Loucy (cell line): ENCODE measurements around the gene TGM4.

Experiments
- H2AFZ ChIP-seq: fragments of 200-600 bp; sonication (generic); 2 replicates; pipeline ENCODE4 v1.6.0; 2016; ENCODE audit warnings: antibody characterized with exemption, mild to moderate bottlenecking, low read length, moderate library complexity
- H3F3A ChIP-seq: fragments of 200-600 bp; 2 replicates; pipeline ENCODE4 v1.6.0; 2016; ENCODE audit warnings: antibody characterized with exemption, low read depth, mild to moderate bottlenecking
- H3K27me3 ChIP-seq: fragments of 200-600 bp; sonication (generic); 2 replicates; pipeline ENCODE4 v1.6.1; 2014; ENCODE audit warnings: low read length, mild to moderate bottlenecking; ENCODE audit not compliant: insufficient read depth, poor library complexity, severe bottlenecking
- H3K36me3 ChIP-seq: fragments of 200-600 bp; sonication (generic); 2 replicates; pipeline ENCODE4 v1.6.1; 2016; ENCODE audit warnings: low read length; ENCODE audit not compliant: insufficient read depth
- H3K4me1 ChIP-seq: fragments of 200-600 bp; sonication (generic); 2 replicates; pipeline ENCODE4 v1.5.1; 2014; ENCODE audit warnings: low read length, mild to moderate bottlenecking; ENCODE audit not compliant: insufficient read depth, poor library complexity, severe bottlenecking
- H3K4me2 ChIP-seq: fragments of 200-600 bp; sonication (generic); 2 replicates; pipeline ENCODE4 v1.6.0; 2014; ENCODE audit warnings: antibody characterized with exemption, low read length, low read depth, mild to moderate bottlenecking; ENCODE audit not compliant: poor library complexity, severe bottlenecking
- H3K4me3 ChIP-seq: fragments of 200-600 bp; sonication (generic); 2 replicates; pipeline ENCODE4 v1.5.1; 2014; ENCODE audit warnings: low read length, mild to moderate bottlenecking, mixed read lengths; ENCODE audit not compliant: poor library complexity, severe bottlenecking
- H3K79me2 ChIP-seq: fragments of 200-600 bp; sonication (generic); 2 replicates; pipeline ENCODE4 v1.6.1; 2014; ENCODE audit warnings: low read length; ENCODE audit not compliant: insufficient read depth
- H3K9ac ChIP-seq: fragments of 200-600 bp; sonication (generic); 2 replicates; pipeline ENCODE4 v1.6.0; 2014; ENCODE audit warnings: mild to moderate bottlenecking, low read depth, low read length, moderate library complexity; ENCODE audit not compliant: poor library complexity, severe bottlenecking
- H3K9me2 ChIP-seq: fragments of 200-600 bp; sonication (generic); replicated peaks from 2 replicates; pipeline ENCODE4 v1.6.1; 2016; ENCODE audit warnings: low read depth, low read length, mixed read lengths
- H3K9me3 ChIP-seq: fragments of 200-600 bp; sonication (generic); 2 replicates; pipeline ENCODE4 v1.6.1; 2014; ENCODE audit warnings: mild to moderate bottlenecking, antibody characterized with exemption, low read length, low read depth; ENCODE audit not compliant: insufficient read depth
- H4K20me1 ChIP-seq: fragments of 200-600 bp; sonication (generic); 2 replicates; pipeline ENCODE4 v1.6.0; 2014; ENCODE audit warnings: antibody characterized with exemption, low read length, mild to moderate bottlenecking; ENCODE audit not compliant: insufficient read depth, poor library complexity, severe bottlenecking
- EZH2phosphoT487 ChIP-seq: fragments of 200-600 bp; IDR thresholded peaks from 2 replicates; pipeline ENCODE4 v1.6.1; 2018; ENCODE audit warnings: antibody characterized with exemption, mild to moderate bottlenecking, moderate library complexity, borderline replicate concordance
- TF ChIP-seq, protein P1 (sequence below): fragments of 200-600 bp; sonication (generic); conservative IDR thresholded peaks from 2 replicates; pipeline ENCODE4 v1.5.1; 2014; ENCODE audit warnings: mild to moderate bottlenecking, antibody characterized with exemption, low read length

The TGM4 gene

DNA sequence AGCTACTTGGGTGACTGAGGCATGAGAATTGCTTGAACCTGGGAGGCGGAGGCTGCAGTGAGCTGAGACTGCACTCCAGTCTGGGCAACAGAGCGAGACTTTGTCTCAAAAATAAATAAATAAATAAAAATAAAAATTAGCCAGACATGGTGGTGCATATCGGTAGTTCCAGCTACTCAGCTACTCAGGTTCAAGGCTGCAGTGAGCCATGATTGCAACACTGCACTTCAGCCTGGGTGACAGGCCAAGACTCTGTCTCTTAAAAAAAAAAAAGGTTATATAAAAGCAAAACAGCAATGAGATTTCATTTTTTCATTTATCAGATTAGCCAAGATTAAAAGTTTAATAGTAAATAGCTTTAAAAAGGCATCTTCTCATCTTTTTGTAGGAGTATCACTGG is 2.9 kb downstream of the TGM4 start:
- no peak overlapping the region for H3K9ac ChIP-seq
- H3K4me2 ChIP-seq = no peak overlapping the region
- H3K36me3 ChIP-seq = no peaks in the 10 kb centered on the region
- H3K4me1 ChIP-seq = no peaks in the 10 kb centered on the region
- H3K27me3 ChIP-seq = no peaks in the 10 kb centered on the region
- no peaks in the 10 kb centered on the region for H3F3A ChIP-seq
- no peaks in the 10 kb centered on the region for H3K9me3 ChIP-seq
- no peak overlapping the region for H3K4me3 ChIP-seq
- no peaks in the 10 kb centered on the region for H3K79me2 ChIP-seq
- H4K20me1 ChIP-seq = no peaks in the 10 kb centered on the region
- no peak overlapping the region for H2AFZ ChIP-seq
- H3K9me2 ChIP-seq = no peaks in the 10 kb centered on the region
- TF ChIP-seq, protein P1, sequence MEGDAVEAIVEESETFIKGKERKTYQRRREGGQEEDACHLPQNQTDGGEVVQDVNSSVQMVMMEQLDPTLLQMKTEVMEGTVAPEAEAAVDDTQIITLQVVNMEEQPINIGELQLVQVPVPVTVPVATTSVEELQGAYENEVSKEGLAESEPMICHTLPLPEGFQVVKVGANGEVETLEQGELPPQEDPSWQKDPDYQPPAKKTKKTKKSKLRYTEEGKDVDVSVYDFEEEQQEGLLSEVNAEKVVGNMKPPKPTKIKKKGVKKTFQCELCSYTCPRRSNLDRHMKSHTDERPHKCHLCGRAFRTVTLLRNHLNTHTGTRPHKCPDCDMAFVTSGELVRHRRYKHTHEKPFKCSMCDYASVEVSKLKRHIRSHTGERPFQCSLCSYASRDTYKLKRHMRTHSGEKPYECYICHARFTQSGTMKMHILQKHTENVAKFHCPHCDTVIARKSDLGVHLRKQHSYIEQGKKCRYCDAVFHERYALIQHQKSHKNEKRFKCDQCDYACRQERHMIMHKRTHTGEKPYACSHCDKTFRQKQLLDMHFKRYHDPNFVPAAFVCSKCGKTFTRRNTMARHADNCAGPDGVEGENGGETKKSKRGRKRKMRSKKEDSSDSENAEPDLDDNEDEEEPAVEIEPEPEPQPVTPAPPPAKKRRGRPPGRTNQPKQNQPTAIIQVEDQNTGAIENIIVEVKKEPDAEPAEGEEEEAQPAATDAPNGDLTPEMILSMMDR = no peak
- no peak for TF ChIP-seq EZH2phosphoT487

DNA sequence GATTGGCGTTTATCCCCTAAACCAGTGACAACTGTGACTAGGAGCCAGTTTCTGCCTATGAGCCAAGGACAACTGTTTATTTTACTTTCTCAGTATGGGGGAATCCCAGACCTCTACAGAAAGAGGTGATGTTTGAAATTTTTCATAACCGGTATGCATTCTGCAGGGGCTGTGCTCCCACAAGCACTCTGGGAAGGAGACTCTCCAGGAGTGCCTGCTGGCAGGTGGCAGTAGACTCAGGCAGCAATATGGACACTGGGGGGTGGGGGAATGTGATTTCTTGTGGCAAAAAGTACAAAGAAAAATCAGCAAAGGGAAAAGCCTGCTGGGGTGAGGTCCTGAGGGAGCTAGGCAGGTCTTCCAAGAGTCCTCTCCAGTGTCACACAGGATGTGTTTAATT is 5.9 kb downstream of the TGM4 start:
- Histone ChIP-seq H3F3A (no peaks in the 10 kb centered on the region), H3K27me3 (no peaks in the 10 kb centered on the region), H3K79me2 (no peaks in the 10 kb centered on the region), H3K4me3 (no peak overlapping the region), H3K9me3 (no peaks in the 10 kb centered on the region), H3K9ac (no peak overlapping the region), H3K9me2 (no peaks in the 10 kb centered on the region), H2AFZ (no peak overlapping the region), H3K4me1 (no peaks in the 10 kb centered on the region), H4K20me1 (no peaks in the 10 kb centered on the region), H3K4me2 (no peak overlapping the region), H3K36me3 (no peaks in the 10 kb centered on the region)
- no peak for TF ChIP-seq EZH2phosphoT487
- TF ChIP-seq, protein P1 = no peak

DNA sequence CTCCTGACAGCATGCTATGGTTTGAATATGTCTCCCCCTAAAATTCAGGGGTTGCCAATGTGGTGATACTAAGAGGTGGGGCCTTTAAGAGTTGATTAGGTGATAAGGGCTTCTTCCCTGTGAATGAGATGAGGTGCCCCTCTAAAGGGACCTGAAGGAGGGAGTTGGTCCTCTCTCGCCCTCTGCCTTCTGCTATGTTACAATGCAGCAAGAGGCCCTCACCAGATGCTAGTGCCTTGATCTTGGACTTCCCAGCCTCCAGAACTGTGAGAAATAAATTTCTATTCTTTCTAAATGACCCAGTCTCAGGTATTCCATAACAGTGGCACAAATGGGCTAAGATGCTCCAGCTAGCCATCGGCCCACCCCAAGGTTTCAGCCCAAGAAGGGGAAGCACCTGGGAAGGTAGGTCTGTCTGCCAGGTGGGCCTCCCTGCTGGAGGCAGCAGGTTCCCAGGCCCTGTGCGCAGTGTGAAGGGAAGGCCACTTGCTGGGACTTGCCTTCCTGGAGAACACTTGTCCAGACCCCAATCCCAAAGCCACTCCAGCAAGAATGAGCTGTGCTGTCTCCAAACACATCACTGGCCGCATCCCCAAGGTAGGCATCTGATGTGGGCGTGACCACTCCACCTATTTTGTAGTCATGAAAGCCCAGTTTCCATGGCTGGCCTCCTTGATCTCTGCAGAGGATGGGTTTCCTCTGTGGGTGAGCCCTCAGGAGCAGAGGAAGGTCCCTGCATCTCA is 9.0 kb downstream of the TGM4 start:
- H3K9me2 ChIP-seq = no peaks in the 10 kb centered on the region
- H3K27me3 ChIP-seq = no peaks in the 10 kb centered on the region
- H3K9me3 ChIP-seq = no peaks in the 10 kb centered on the region
- no peak overlapping the region for H3K4me3 ChIP-seq
- no peaks in the 10 kb centered on the region for H4K20me1 ChIP-seq
- no peaks in the 10 kb centered on the region for H3K4me1 ChIP-seq
- no peaks in the 10 kb centered on the region for H3F3A ChIP-seq
- no peaks in the 10 kb centered on the region for H3K36me3 ChIP-seq
- H2AFZ ChIP-seq = no peak overlapping the region
- no peak overlapping the region for H3K4me2 ChIP-seq
- H3K9ac ChIP-seq = no peak overlapping the region
- no peaks in the 10 kb centered on the region for H3K79me2 ChIP-seq
- TF ChIP-seq EZH2phosphoT487 = no peak
- TF ChIP-seq, protein P1 = peak; percentile 46
